K562 (cell line): Measurements from ENCODE around the gene PTP4A1. TPM values are rescaled to one million over a fixed set of nuclear protein-coding genes. Genes with fewer than 3 reads are reported as not detected.
A peak's percentile ranks its signal among the peaks of the same experiment; 100 is the strongest.

ENCODE experiments used
- ATAC-seq: fragments of 200-7000 bp; cut with Tn5 transposase; 3 replicates; pipeline ENCODE4 v1.9.1; 2020; ENCODE audit warnings: moderate library complexity
- BruUV-seq: library from RNA; stranded (reverse); fragments of 400-500 nt; replicated peaks from 2 replicates; lab custom pipeline; 2021; lab: Mats Ljungman, UMichigan
- CTCF ChIA-PET: fragments of 300-600 bp; formaldehyde crosslinking; extraction: SDS; loops from one replicate; lab custom pipeline; 2021; ENCODE audit warnings: low intra/inter-chr PET ratio; lab: Yijun Ruan, JAX
- POLR2A ChIA-PET: fragments of 300-600, 350-650 bp; sonication (Branson Sonifier 250); formaldehyde crosslinking; extraction: SDS; loops from one replicate; lab custom pipeline; 2021; ENCODE audit warnings: antibody characterized with exemption, inconsistent platforms; lab: Yijun Ruan, JAX
- DNase-seq, 4 experiments: peaks; one replicate each; pipeline versions ENCODE4 v3.0.0 to v3.0.0-alpha.2; 2011 to 2018; ENCODE audit warnings: low spot score in 3 of 4, mixed read lengths in 3 of 4; ENCODE audit errors: extremely low read depth in 1 of 4
- FAIRE-seq: peaks from 2 replicates; lab custom pipeline; 2011; peaks lifted over from hg19 to GRCh38; lab: Jason Lieb, UNC
- H2AFZ ChIP-seq: 2 replicates; pipeline ENCODE4 v1.6.0; 2011; ENCODE audit warnings: low read depth, low read length, control low read depth, inconsistent platforms
- H3K27ac ChIP-seq: fragments of 200-600 bp; 3 replicates; pipeline ENCODE4 v1.8.0; 2011; ENCODE audit warnings: low read depth, mild to moderate bottlenecking, control low read depth, inconsistent platforms, low read length, moderate library complexity, mixed read lengths; ENCODE audit errors: extremely low read depth
- H3K27me3 ChIP-seq, 2 experiments: fragments of 300-600 bp in 1 of 2; 2 replicates in 1 of 2; 3 replicates in 1 of 2; pipeline versions ENCODE4 v1.6.0 to v1.8.0; 2011; ENCODE audit warnings: inconsistent platforms in 2 of 2, low read length in 2 of 2, mild to moderate bottlenecking in 1 of 2, mixed read lengths in 1 of 2, moderate library complexity in 1 of 2; ENCODE audit not compliant: control insufficient read depth in 2 of 2, insufficient read depth in 2 of 2
- H3K36me3 ChIP-seq: fragments of 300-600 bp; 3 replicates; pipeline ENCODE4 v1.8.0; 2011; ENCODE audit warnings: mild to moderate bottlenecking, low read length, inconsistent platforms; ENCODE audit not compliant: control insufficient read depth, insufficient read depth
- H3K4me1 ChIP-seq, 2 experiments: fragments of 200-600 bp in 1 of 2; replicated peaks in 1 of 2; 2 replicates in 1 of 2; 3 replicates in 1 of 2; pipeline versions ENCODE4 v1.5.1 to v1.8.0; 2011; ENCODE audit warnings: inconsistent platforms in 2 of 2, low read length in 2 of 2, mild to moderate bottlenecking in 1 of 2, mixed read lengths in 1 of 2, moderate library complexity in 1 of 2; ENCODE audit not compliant: control insufficient read depth in 2 of 2, insufficient read depth in 2 of 2
- H3K4me2 ChIP-seq: 2 replicates; pipeline ENCODE4 v1.6.1; 2011; ENCODE audit warnings: low read length, control low read depth, inconsistent platforms, mixed read lengths; ENCODE audit not compliant: insufficient read depth
- H3K4me3 ChIP-seq: fragments of 200-600 bp; sonication (generic), shearing (Covaris generic); 2 replicates; pipeline ENCODE4 v1.5.1; 2016; ENCODE audit warnings: control low read depth, inconsistent platforms
- H3K79me2 ChIP-seq: fragments of 200-600 bp; 3 replicates; pipeline ENCODE4 v1.8.0; 2011; ENCODE audit warnings: low read length, inconsistent platforms; ENCODE audit not compliant: control insufficient read depth, insufficient read depth
- H3K9ac ChIP-seq, 2 experiments: 2 replicates each; pipeline versions ENCODE4 v1.6.0 to v1.6.1; 2011; ENCODE audit warnings: low read depth in 2 of 2, low read length in 2 of 2, control low read depth in 1 of 2, inconsistent platforms in 1 of 2, mild to moderate bottlenecking in 1 of 2, mixed read lengths in 1 of 2; ENCODE audit not compliant: insufficient read depth in 1 of 2
- H3K9me1 ChIP-seq: one replicate; pipeline ENCODE4 v1.6.0; 2011; ENCODE audit warnings: inconsistent platforms, mild to moderate bottlenecking, low read length, moderate library complexity; ENCODE audit not compliant: control insufficient read depth, insufficient read depth
- H3K9me3 ChIP-seq: replicated peaks from 2 replicates; pipeline ENCODE4 v1.5.1; 2011; ENCODE audit warnings: low read depth, low read length, inconsistent platforms; ENCODE audit not compliant: control insufficient read depth, insufficient read depth
- H4K20me1 ChIP-seq: replicated peaks from 2 replicates; pipeline ENCODE4 v1.6.1; 2011; ENCODE audit warnings: low read length, inconsistent platforms, mixed read lengths; ENCODE audit not compliant: control insufficient read depth, insufficient read depth
- ASH1L ChIP-seq: fragments of 450-650 bp; IDR thresholded peaks from 2 replicates; pipeline ENCODE4 v1.6.1; 2018; ENCODE audit warnings: borderline replicate concordance, mild to moderate bottlenecking, low read depth; ENCODE audit not compliant: partially characterized antibody
- DMBX1 ChIP-seq: fragments of 250-450 bp; sonication (Bioruptor Pico); IDR thresholded peaks from 2 replicates; pipeline ENCODE4 v1.8.0; 2022; ENCODE audit warnings: inconsistent platforms, mild to moderate bottlenecking, moderate library complexity, borderline replicate concordance
- ERF ChIP-seq: fragments of 450-650 bp; formaldehyde crosslinking; IDR thresholded peaks from 2 replicates; pipeline ENCODE4 v1.4.0; 2020; ENCODE audit warnings: mild to moderate bottlenecking, mixed read lengths
- GATAD2A ChIP-seq: fragments of 450-650 bp; IDR thresholded peaks from 2 replicates; pipeline ENCODE4 v1.6.1; 2017
- MTF1 ChIP-seq: fragments of 250-450 bp; sonication (Bioruptor Pico); IDR thresholded peaks from 2 replicates; pipeline ENCODE4 v1.9.0; 2021; ENCODE audit warnings: moderate library complexity, mild to moderate bottlenecking, inconsistent platforms, borderline replicate concordance
- NCOR1 ChIP-seq: fragments of 450-650 bp; IDR thresholded peaks from 2 replicates; pipeline ENCODE4 v1.6.1; 2016; ENCODE audit warnings: mild to moderate bottlenecking, moderate library complexity
- RUNX1 ChIP-seq: sonication (generic); IDR thresholded peaks from 2 replicates; pipeline ENCODE4 v1.6.1; 2016; ENCODE audit warnings: antibody characterized with exemption, low read depth
- SAP30 ChIP-seq: fragments of 200-600 bp; sonication (generic); IDR thresholded peaks from 2 replicates; pipeline ENCODE4 v1.6.1; 2012; ENCODE audit warnings: borderline replicate concordance, low read depth, mild to moderate bottlenecking, moderate library complexity, low read length, control low read depth, inconsistent platforms; ENCODE audit not compliant: insufficient read depth, poor library complexity, severe bottlenecking
- YBX1 ChIP-seq: fragments of 450-650 bp; IDR thresholded peaks from 2 replicates; pipeline ENCODE4 v1.7.1; 2016; ENCODE audit warnings: mild to moderate bottlenecking
- ZNF133 ChIP-seq: fragments of 250-450 bp; sonication (Bioruptor Pico); IDR thresholded peaks from 2 replicates; pipeline ENCODE4 v1.4.0; 2020; ENCODE audit warnings: mild to moderate bottlenecking
- ZNF717 ChIP-seq: fragments of 250-450 bp; sonication (Bioruptor Pico); IDR thresholded peaks from 2 replicates; pipeline ENCODE4 v1.5.0; 2021
- WGBS: fragments of 100-300 bp; shearing (Covaris generic); methylation state at CpG from one replicate; pipeline ENCODE4 v1.1.6; 2016; ENCODE audit warnings: low coverage, mixed read lengths; ENCODE audit not compliant: insufficient coverage; ENCODE audit errors: missing lambda C conversion rate; 5-methylcytosine and 5-hydroxymethylcytosine counted together
- in situ Hi-C: fragments of 300-500 bp; cut with MboI; formaldehyde crosslinking; loops from 4 replicates; pipeline ENCODE4 v1.15.0; 2018; ENCODE audit warnings: inconsistent platforms, mixed read lengths
- intact Hi-C: fragments of 100-400 bp; cut with micrococcal nuclease; formaldehyde crosslinking; loops from 2 replicates; pipeline ENCODE4 v1.14.2; 2022
- polyA plus RNA-seq, 8 experiments: library from polyadenylated mRNA; depleted of rRNA in 4 of 8; stranded (reverse) in 5 of 8; unstranded in 3 of 8; fragments of >200 nt; fragmentation: Nextera tagmentation in 2 of 8; fragmentation: Illumina TruSeq in 1 of 8; extraction: Ambion mirVana in 2 of 8; extraction: Trizol in 1 of 8; gene quantifications; 2 replicates each; pipeline versions ENCODE4 v1.2.1 to v1.2.3, GENCODE V29; 2011 to 2014; ENCODE audit warnings: inconsistent platforms in 1 of 8, missing spikeins in 1 of 8
- total RNA-seq, 7 experiments: library from RNA; depleted of rRNA in 6 of 7; stranded (reverse); fragments of >200 nt in 6 of 7; fragmentation: Illumina TruSeq in 2 of 7; extraction: Trizol in 2 of 7; gene quantifications; 2 replicates each; pipeline versions ENCODE4 v1.2.1 to v1.2.3, GENCODE V29; 2011 to 2021; ENCODE audit warnings: low replicate concordance in 1 of 7
- TF ChIP-seq, protein P1 (sequence below): fragments of 250-450 bp; sonication (Bioruptor Pico); IDR thresholded peaks from 2 replicates; pipeline ENCODE4 v1.9.0; 2021; ENCODE audit warnings: mild to moderate bottlenecking
- TF ChIP-seq, protein P2 (sequence below): fragments of 250-450 bp; sonication (Bioruptor Pico); IDR thresholded peaks from 2 replicates; pipeline ENCODE4 v1.8.0; 2022; ENCODE audit warnings: moderate library complexity, mild to moderate bottlenecking, inconsistent platforms
- TF ChIP-seq, protein P3 (sequence below): fragments of 150-350 bp; conservative IDR thresholded peaks from 2 replicates; pipeline ENCODE4 v1.6.1; 2014; ENCODE audit warnings: low read length
- TF ChIP-seq, protein P4 (sequence below): conservative IDR thresholded peaks from 2 replicates; pipeline ENCODE4 v1.6.1; 2011; ENCODE audit warnings: low read depth, mild to moderate bottlenecking, low read length; ENCODE audit not compliant: control insufficient read depth

PTP4A1 gene
- total and polyA plus RNA-seq, 9 of the 15 experiments (the other 6 are each of a cell fraction or from before 2014, with no cell fraction given), result 3.7 to 67.5 (median 13.1) TPM

DNA sequence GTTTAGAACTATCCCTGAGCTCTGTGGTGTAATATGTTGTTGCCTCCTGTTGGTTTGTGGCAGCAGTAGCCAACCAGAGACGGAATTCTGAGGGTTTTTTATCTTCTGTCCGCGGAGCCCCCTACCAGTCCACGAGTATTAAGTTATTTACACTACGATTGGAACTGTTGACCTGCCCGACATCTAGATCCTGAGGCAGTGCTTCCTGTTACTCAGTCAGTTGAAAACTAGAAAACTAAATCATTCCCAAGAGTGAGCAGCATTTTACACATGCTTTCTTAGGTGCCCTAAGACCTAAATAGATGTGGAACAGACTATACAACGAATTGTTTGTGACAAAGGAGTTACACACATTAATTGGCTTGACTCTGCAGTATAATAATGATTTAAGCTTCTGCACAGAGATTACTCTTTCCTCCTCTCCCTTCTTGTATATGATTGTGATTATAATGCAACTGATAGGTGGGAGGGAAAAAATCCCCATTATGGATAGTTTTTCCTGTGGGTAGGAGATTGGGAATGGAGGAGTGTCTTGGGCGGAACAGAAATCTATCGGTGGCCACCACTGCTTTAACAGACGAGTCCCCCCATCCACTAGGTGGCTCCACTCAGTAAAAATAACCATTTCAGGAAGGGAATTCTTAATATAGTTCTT is 1.7 kb downstream of the PTP4A1 start:
- no peaks in the 10 kb centered on the region for H3K27me3 ChIP-seq
- peaks cover 9% of the 10 kb centered on the region; the same call in 1 of the 2 replicates for H4K20me1 ChIP-seq
- H3K79me2 ChIP-seq, result peaks cover 57% of the 10 kb centered on the region
- H3K36me3 ChIP-seq, result peaks cover 32% of the 10 kb centered on the region
- H3K9me3 ChIP-seq, result no peaks in the 10 kb centered on the region
- WGBS, result 0% methylated on average over 10 of the region's 10 CpGs
- ChIA-PET POLR2A (interaction anchor here (0.9 to 1.9 kb wide), 5 partner anchors 10 to 189 kb away, joined by 3 to 8 read pairs (median 4); no protein-coding TSS in a partner anchor), CTCF (no interaction called here)
- no peaks in the 10 kb centered on the region for H3K9me1 ChIP-seq
- in situ Hi-C loops (no loop called here), intact Hi-C loops (loop anchor here (2.0 to 10.0 kb wide), 2 partner anchors 63 to 129 kb away; no protein-coding TSS in a partner anchor)
- peak overlapping the region; percentile 89 to 97; a peak in 3 of 4 replicates for H3K9ac ChIP-seq
- H2AFZ ChIP-seq, result peak overlapping the region; percentile 76
- peaks cover 7 to 11% of the 10 kb centered on the region in 2 experiments; a peak in 3 of 5 replicates for H3K4me1 ChIP-seq
- H3K4me3 ChIP-seq, result peak overlapping the region; percentile 94
- FAIRE-seq (peak; percentile 70), DNase-seq (peak; percentile 52 to 82 (median 59)), ATAC-seq (peak; percentile 42)
- H3K4me2 ChIP-seq, result peak overlapping the region; percentile 95
- H3K27ac ChIP-seq, result peak overlapping the region; percentile 97
- TSS peak; percentile 36 for BruUV-seq
- TF ChIP-seq YBX1, result no peak
- no peak for TF ChIP-seq ASH1L
- TF ChIP-seq, protein P1, sequence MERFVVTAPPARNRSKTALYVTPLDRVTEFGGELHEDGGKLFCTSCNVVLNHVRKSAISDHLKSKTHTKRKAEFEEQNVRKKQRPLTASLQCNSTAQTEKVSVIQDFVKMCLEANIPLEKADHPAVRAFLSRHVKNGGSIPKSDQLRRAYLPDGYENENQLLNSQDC, result no peak
- TF ChIP-seq ZNF717 (CRISPR knock-in tag), result no peak
- TF ChIP-seq ZNF133 (CRISPR knock-in tag), result no peak
- no peak for TF ChIP-seq DMBX1 (CRISPR knock-in tag)
- no peak for TF ChIP-seq RUNX1
- TF ChIP-seq, protein P2, sequence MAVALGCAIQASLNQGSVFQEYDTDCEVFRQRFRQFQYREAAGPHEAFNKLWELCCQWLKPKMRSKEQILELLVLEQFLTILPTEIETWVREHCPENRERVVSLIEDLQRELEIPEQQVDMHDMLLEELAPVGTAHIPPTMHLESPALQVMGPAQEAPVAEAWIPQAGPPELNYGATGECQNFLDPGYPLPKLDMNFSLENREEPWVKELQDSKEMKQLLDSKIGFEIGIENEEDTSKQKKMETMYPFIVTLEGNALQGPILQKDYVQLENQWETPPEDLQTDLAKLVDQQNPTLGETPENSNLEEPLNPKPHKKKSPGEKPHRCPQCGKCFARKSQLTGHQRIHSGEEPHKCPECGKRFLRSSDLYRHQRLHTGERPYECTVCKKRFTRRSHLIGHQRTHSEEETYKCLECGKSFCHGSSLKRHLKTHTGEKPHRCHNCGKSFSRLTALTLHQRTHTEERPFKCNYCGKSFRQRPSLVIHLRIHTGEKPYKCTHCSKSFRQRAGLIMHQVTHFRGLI (CRISPR knock-in tag), result no peak
- TF ChIP-seq, protein P3, sequence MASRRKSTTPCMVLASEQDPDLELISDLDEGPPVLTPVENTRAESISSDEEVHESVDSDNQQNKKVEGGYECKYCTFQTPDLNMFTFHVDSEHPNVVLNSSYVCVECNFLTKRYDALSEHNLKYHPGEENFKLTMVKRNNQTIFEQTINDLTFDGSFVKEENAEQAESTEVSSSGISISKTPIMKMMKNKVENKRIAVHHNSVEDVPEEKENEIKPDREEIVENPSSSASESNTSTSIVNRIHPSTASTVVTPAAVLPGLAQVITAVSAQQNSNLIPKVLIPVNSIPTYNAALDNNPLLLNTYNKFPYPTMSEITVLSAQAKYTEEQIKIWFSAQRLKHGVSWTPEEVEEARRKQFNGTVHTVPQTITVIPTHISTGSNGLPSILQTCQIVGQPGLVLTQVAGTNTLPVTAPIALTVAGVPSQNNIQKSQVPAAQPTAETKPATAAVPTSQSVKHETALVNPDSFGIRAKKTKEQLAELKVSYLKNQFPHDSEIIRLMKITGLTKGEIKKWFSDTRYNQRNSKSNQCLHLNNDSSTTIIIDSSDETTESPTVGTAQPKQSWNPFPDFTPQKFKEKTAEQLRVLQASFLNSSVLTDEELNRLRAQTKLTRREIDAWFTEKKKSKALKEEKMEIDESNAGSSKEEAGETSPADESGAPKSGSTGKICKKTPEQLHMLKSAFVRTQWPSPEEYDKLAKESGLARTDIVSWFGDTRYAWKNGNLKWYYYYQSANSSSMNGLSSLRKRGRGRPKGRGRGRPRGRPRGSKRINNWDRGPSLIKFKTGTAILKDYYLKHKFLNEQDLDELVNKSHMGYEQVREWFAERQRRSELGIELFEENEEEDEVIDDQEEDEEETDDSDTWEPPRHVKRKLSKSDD, result 0 out of 2 replicates have a peak, but pooled peaks have one; percentile 50
- no peak for TF ChIP-seq ERF
- TF ChIP-seq NCOR1, result 0 out of 2 replicates have a peak, but pooled peaks have one; percentile 7
- TF ChIP-seq GATAD2A, result no peak
- peak; percentile 29 for TF ChIP-seq SAP30
- TF ChIP-seq MTF1 (CRISPR knock-in tag), result no peak
- TF ChIP-seq, protein P4, sequence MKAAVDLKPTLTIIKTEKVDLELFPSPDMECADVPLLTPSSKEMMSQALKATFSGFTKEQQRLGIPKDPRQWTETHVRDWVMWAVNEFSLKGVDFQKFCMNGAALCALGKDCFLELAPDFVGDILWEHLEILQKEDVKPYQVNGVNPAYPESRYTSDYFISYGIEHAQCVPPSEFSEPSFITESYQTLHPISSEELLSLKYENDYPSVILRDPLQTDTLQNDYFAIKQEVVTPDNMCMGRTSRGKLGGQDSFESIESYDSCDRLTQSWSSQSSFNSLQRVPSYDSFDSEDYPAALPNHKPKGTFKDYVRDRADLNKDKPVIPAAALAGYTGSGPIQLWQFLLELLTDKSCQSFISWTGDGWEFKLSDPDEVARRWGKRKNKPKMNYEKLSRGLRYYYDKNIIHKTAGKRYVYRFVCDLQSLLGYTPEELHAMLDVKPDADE, result no peak
